ENCODE measurements around the gene DGKE. TPM values are rescaled to one million over a fixed set of nuclear protein-coding genes. Genes with fewer than 3 reads are reported as not detected.

The DGKE gene
- total and polyA plus RNA-seq, 2 of the 13 experiments (the other 11 are each of a cell fraction or from before 2014, with no cell fraction given) = 3.2 to 5.3 TPM

GRCh38 chr17:56833809-56834379 lies at the start of gene DGKE, which contains the start of gene C17orf67 (continued):
- TF ChIP-seq ZBTB2 (CRISPR knock-in tag; IDR thresholded peaks at IDR 0.05; ENCODE audit: low read depth) = peak; percentile 50; the same call in 1 of the 2 replicates
- no peak for TF ChIP-seq NBN (conservative IDR thresholded peaks at IDR 0.05)
- TF ChIP-seq FOXK2 (IDR thresholded peaks at IDR 0.05) = no peak
- no peak for TF ChIP-seq ZNF556 (CRISPR knock-in tag; IDR thresholded peaks at IDR 0.05; ENCODE audit: borderline replicate concordance)
- TF ChIP-seq, protein P1, sequence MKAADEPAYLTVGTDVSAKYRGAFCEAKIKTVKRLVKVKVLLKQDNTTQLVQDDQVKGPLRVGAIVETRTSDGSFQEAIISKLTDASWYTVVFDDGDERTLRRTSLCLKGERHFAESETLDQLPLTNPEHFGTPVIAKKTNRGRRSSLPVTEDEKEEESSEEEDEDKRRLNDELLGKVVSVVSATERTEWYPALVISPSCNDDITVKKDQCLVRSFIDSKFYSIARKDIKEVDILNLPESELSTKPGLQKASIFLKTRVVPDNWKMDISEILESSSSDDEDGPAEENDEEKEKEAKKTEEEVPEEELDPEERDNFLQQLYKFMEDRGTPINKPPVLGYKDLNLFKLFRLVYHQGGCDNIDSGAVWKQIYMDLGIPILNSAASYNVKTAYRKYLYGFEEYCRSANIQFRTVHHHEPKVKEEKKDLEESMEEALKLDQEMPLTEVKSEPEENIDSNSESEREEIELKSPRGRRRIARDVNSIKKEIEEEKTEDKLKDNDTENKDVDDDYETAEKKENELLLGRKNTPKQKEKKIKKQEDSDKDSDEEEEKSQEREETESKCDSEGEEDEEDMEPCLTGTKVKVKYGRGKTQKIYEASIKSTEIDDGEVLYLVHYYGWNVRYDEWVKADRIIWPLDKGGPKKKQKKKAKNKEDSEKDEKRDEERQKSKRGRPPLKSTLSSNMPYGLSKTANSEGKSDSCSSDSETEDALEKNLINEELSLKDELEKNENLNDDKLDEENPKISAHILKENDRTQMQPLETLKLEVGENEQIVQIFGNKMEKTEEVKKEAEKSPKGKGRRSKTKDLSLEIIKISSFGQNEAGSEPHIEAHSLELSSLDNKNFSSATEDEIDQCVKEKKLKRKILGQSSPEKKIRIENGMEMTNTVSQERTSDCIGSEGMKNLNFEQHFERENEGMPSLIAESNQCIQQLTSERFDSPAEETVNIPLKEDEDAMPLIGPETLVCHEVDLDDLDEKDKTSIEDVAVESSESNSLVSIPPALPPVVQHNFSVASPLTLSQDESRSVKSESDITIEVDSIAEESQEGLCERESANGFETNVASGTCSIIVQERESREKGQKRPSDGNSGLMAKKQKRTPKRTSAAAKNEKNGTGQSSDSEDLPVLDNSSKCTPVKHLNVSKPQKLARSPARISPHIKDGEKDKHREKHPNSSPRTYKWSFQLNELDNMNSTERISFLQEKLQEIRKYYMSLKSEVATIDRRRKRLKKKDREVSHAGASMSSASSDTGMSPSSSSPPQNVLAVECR (CRISPR knock-in tag; IDR thresholded peaks at IDR 0.05; ENCODE audit: borderline replicate concordance) = peak; percentile 82
- TF ChIP-seq SMAD1 (CRISPR knock-in tag; IDR thresholded peaks at IDR 0.05; ENCODE audit: borderline replicate concordance, low read depth) = peak; percentile 45; the same call in 1 of the 2 replicates
- TF ChIP-seq SP2 (CRISPR knock-in tag; IDR thresholded peaks at IDR 0.05) = no peak
- no peak for TF ChIP-seq ZBTB20 (CRISPR knock-in tag; IDR thresholded peaks at IDR 0.05; ENCODE audit: borderline replicate concordance, low read depth)
- no peak for TF ChIP-seq DNMT3B (CRISPR knock-in tag; conservative IDR thresholded peaks at IDR 0.05)
- no peak for TF ChIP-seq HNF4A (CRISPR knock-in tag; IDR thresholded peaks at IDR 0.05)
- TF ChIP-seq ZNF574 (CRISPR knock-in tag; IDR thresholded peaks at IDR 0.05) = peak; percentile 41
- TF ChIP-seq SCMH1 (CRISPR knock-in tag; IDR thresholded peaks at IDR 0.05; ENCODE audit: borderline replicate concordance) = no peak
- no peak for TF ChIP-seq KDM2A (CRISPR knock-in tag; IDR thresholded peaks at IDR 0.05; ENCODE audit: borderline replicate concordance, low read depth)
- TF ChIP-seq NFKB2 (CRISPR knock-in tag; IDR thresholded peaks at IDR 0.05; ENCODE audit: borderline replicate concordance) = peak; percentile 77; the same call in 1 of the 2 replicates
- 0 out of 2 replicates have a peak, but pooled peaks have one; percentile 59 for TF ChIP-seq ZBTB43 (CRISPR knock-in tag; conservative IDR thresholded peaks at IDR 0.05)
- TF ChIP-seq DMAP1 (CRISPR knock-in tag; IDR thresholded peaks at IDR 0.05) = peak; percentile 64
- TF ChIP-seq TAF15 (IDR thresholded peaks at IDR 0.05; ENCODE audit: low read depth, low read length, poor library complexity, severe bottlenecking) = no peak
- TF ChIP-seq ZBTB7A (CRISPR knock-in tag; IDR thresholded peaks at IDR 0.05) = peak; percentile 45; the same call in 1 of the 2 replicates
- TF ChIP-seq ZFP36L1 (CRISPR knock-in tag; IDR thresholded peaks at IDR 0.05) = 0 out of 2 replicates have a peak, but pooled peaks have one; percentile 20
- no peak for TF ChIP-seq CBX5 (CRISPR knock-in tag; IDR thresholded peaks at IDR 0.05; ENCODE audit: borderline replicate concordance)

Measured in HepG2 (cell line).